ENCODE measurements around the gene LDB3. TPM values are rescaled to one million over a fixed set of nuclear protein-coding genes. Genes with fewer than 3 reads are reported as not detected.

The LDB3 gene
- total and polyA plus RNA-seq, 12 donors, result 162 to 1,738 (median 1,513) TPM

DNA sequence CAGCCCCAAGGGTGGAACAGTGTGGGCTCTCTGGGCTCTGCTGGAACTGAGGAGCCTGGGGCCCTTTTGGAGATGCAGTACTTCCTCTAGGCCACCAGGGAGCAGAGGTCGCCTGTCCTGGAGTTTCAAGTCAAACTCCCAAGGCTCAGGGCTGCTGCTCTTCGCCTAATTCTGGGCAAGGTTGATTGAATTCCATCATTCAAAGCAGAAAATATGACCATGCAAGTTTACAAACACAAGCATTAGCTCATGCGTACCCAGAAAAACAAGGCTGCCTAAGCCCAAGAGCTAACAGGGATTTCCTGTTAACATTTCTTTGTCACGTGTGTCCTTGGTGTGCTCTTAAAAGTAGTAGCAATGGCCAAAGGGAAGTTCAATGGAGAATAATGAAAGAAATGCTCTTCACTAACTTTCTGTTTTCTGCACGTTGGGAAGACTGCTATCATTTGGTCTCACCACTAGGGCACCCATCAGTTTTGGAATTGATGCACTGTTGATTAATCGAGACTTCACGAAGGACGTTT, 20.1 kb downstream of the LDB3 start:
- H3K4me3 ChIP-seq, result no peak overlapping the region
- H3K27me3 ChIP-seq, result peaks cover 0 to 17% (median 6%) of the 10 kb centered on the region in 7 donors
- H3K27ac ChIP-seq, result peak overlapping the region in 7 of 10 donors; percentile 28 to 100 (median 49)
- no peaks in the 10 kb centered on the region for H3K9me3 ChIP-seq
- ATAC-seq, result peak in 2 of 8 donors; percentile 11 to 14
- 15 to 17% methylated on average over 8 of the region's 8 CpGs for WGBS, 2 donors
- peak in 1 of 2 donors; percentile 62 for DNase-seq
- TF ChIP-seq CTCF (IDR thresholded peaks at IDR 0.05), result peak; percentile 54 to 87 (median 82)
- intact Hi-C loops (cut with DNase I), result loop anchor here in 3 of 10 donors (2.0 to 5.0 kb wide), 2 partner anchors 41 to 210 kb away; no protein-coding TSS in a partner anchor
- H3K4me1 ChIP-seq, result peaks cover 13 to 100% (median 40%) of the 10 kb centered on the region in 9 donors
- peaks cover 0 to 26% (median 0%) of the 10 kb centered on the region in 9 donors for H3K36me3 ChIP-seq

DNA sequence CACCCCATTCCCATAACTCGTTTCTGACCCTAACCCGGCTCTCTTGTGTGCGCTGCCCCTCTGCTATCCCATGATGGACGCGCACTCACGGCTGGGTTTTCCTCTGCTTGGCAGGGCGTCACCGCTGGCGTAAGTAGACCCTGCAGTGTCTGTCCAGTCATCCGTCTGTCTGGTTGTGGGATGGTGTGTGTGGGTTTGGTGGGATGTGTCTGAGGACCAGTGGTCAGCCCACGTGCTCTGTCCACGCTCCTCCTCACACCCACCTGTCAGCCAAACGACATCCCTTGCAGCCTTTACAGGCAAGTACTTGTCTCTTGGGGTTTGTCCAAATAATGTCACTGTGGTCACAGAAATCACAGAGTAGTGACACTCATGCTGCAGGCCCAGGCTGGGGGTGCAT, 20.8 kb downstream of the LDB3 start:
- intact Hi-C loops (cut with DNase I), result loop anchor here in 3 of 10 donors (2.0 to 5.0 kb wide), 2 partner anchors 42 to 210 kb away; no protein-coding TSS in a partner anchor
- ATAC-seq, result no peak
- Histone ChIP-seq H3K9me3 (no peaks in the 10 kb centered on the region), H3K36me3 (peaks cover 0 to 26% (median 0%) of the 10 kb centered on the region in 9 donors), H3K4me3 (no peak overlapping the region), H3K4me1 (peaks cover 14 to 100% (median 40%) of the 10 kb centered on the region in 9 donors), H3K27ac (peak overlapping the region in 6 of 10 donors; percentile 35 to 93 (median 60)), H3K27me3 (peaks cover 0 to 17% (median 6%) of the 10 kb centered on the region in 7 donors)
- 73 to 74% methylated on average over 13 of the region's 13 CpGs for WGBS, 2 donors
- TF ChIP-seq CTCF (IDR thresholded peaks at IDR 0.05), result no peak
- no peak for DNase-seq

GRCh38 chr10:86690231-86690630, 21.9 kb downstream of the LDB3 start:
- Histone ChIP-seq H3K4me1 (peaks cover 7 to 100% (median 39%) of the 10 kb centered on the region in 9 donors), H3K9me3 (no peaks in the 10 kb centered on the region), H3K36me3 (peaks cover 0 to 27% (median 0%) of the 10 kb centered on the region in 9 donors), H3K27me3 (peaks cover 0 to 17% (median 2%) of the 10 kb centered on the region in 7 donors), H3K27ac (peak overlapping the region in 8 of 10 donors; percentile 13 to 93 (median 62)), H3K4me3 (no peak overlapping the region)
- WGBS, 2 donors, result 50 to 70% methylated on average over 5 of the region's 5 CpGs
- intact Hi-C loops (cut with DNase I), result loop anchor here in 4 of 10 donors (5.0 kb wide), 2 partner anchors 207 to 212 kb away; no protein-coding TSS in a partner anchor
- DNase-seq, result no peak
- ATAC-seq, result peak; percentile 3 to 18 (median 6)
- no peak for TF ChIP-seq CTCF (IDR thresholded peaks at IDR 0.05)

DNA sequence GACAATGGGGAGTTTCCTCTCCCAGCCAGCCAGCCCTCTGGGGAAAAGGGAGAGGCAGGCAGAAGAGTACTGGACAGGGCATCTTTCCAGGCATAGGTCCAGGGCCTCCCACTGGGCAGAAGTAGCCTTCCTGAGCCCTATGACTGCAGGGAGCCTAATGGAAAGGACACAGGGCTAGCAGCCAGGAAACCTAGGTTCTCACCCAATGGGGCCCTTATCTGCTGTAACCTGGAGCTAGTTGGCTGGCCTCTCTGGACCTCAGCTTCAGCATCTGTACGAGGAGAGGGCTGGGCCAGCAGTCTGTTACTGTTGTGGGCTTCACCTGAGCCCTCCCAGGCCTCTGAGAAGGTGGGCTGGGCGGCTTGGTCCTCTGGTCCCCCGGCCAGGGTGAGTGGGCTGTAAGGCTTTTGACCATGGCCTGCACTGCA, 22.4 kb downstream of the LDB3 start:
- TF ChIP-seq CTCF (IDR thresholded peaks at IDR 0.05), result no peak
- ATAC-seq (peak; percentile 6 to 39 (median 22)), DNase-seq (peak in 1 of 2 donors; percentile 53)
- Histone ChIP-seq H3K36me3 (peaks cover 0 to 24% (median 0%) of the 10 kb centered on the region in 9 donors), H3K4me3 (no peak overlapping the region), H3K9me3 (no peaks in the 10 kb centered on the region), H3K4me1 (peaks cover 7 to 100% (median 36%) of the 10 kb centered on the region in 9 donors), H3K27me3 (peaks cover 0 to 16% (median 0%) of the 10 kb centered on the region in 7 donors), H3K27ac (peak overlapping the region in 8 of 10 donors; percentile 13 to 93 (median 64))
- intact Hi-C loops (cut with DNase I), result loop anchor here in 4 of 10 donors (5.0 kb wide), 2 partner anchors 207 to 212 kb away; no protein-coding TSS in a partner anchor
- WGBS, 2 donors, result 57 to 62% methylated on average over 3 of the region's 3 CpGs

Data from heart right ventricle (tissue), 16 donors.